ENCODE measurements around the gene STYXL2. TPM values are rescaled to one million over a fixed set of nuclear protein-coding genes. Genes with fewer than 3 reads are reported as not detected.

STYXL2 gene
- total RNA-seq, 2 donors from 2014 or later = 0.14 TPM; not detected in 1

GRCh38 chr1:167102906-167103573 lies 9.2 kb downstream of the STYXL2 start:
- DNase-seq (ENCODE audit: low spot score) = no peak
- intact Hi-C loops (cut with DNase I) = no loop called here

- intact Hi-C loops (cut with DNase I) = no loop called here
Observed at GRCh38 chr1:167104256-167104633, 10.4 kb downstream of the STYXL2 start.

GRCh38 chr1:167105271-167106118 lies 11.6 kb downstream of the STYXL2 start:
- intact Hi-C loops (cut with DNase I) = no loop called here
- DNase-seq (ENCODE audit: low spot score) = no peak

More at GRCh38 chr1:167104256-167104633, 10.4 kb downstream of the STYXL2 start:
- no peak for DNase-seq (ENCODE audit: low spot score)

GRCh38 chr1:167106119-167106461 lies 12.2 kb downstream of the STYXL2 start:
- intact Hi-C loops (cut with DNase I) = no loop called here
- no peak for DNase-seq (ENCODE audit: low spot score)

GRCh38 chr1:167107456-167107855 lies 13.6 kb downstream of the STYXL2 start:
- DNase-seq (ENCODE audit: low spot score) = no peak
- intact Hi-C loops (cut with DNase I) = no loop called here

- no peak for DNase-seq (ENCODE audit: low spot score)
- intact Hi-C loops (cut with DNase I) = no loop called here
Observed at GRCh38 chr1:167109125-167109524, 15.2 kb downstream of the STYXL2 start.

- intact Hi-C loops (cut with DNase I) = no loop called here
- DNase-seq (ENCODE audit: low spot score) = no peak
Observed at GRCh38 chr1:167110586-167110985, 16.7 kb downstream of the STYXL2 start.

- no peak for DNase-seq (ENCODE audit: low spot score)
- intact Hi-C loops (cut with DNase I) = no loop called here
Observed at GRCh38 chr1:167111868-167112709, 18.2 kb downstream of the STYXL2 start.

- intact Hi-C loops (cut with DNase I) = no loop called here
- DNase-seq (ENCODE audit: low spot score) = no peak
Observed at GRCh38 chr1:167114725-167115124, 20.9 kb downstream of the STYXL2 start.

GRCh38 chr1:167115655-167116054 lies 21.8 kb downstream of the STYXL2 start:
- no peak for DNase-seq (ENCODE audit: low spot score)
- intact Hi-C loops (cut with DNase I) = no loop called here

GRCh38 chr1:167116174-167116573 lies 22.3 kb downstream of the STYXL2 start:
- no peak for DNase-seq (ENCODE audit: low spot score)
- intact Hi-C loops (cut with DNase I) = no loop called here

- intact Hi-C loops (cut with DNase I) = no loop called here
- no peak for DNase-seq (ENCODE audit: low spot score)
Observed at GRCh38 chr1:167117225-167117624, 23.4 kb downstream of the STYXL2 start.

- DNase-seq (ENCODE audit: low spot score) = no peak
- intact Hi-C loops (cut with DNase I) = no loop called here
Observed at GRCh38 chr1:167118188-167118587, 24.3 kb downstream of the STYXL2 start.

GRCh38 chr1:167119696-167120095 lies 25.8 kb downstream of the STYXL2 start:
- no peak for DNase-seq (ENCODE audit: low spot score)
- intact Hi-C loops (cut with DNase I) = no loop called here

- DNase-seq (ENCODE audit: low spot score) = no peak
Observed at GRCh38 chr1:167120899-167121298, 27.0 kb downstream of the STYXL2 start.

GRCh38 chr1:167121375-167122120 lies 27.7 kb downstream of the STYXL2 start:
- intact Hi-C loops (cut with DNase I) = no loop called here
- DNase-seq (ENCODE audit: low spot score) = peak; percentile 82

More at GRCh38 chr1:167120899-167121298, 27.0 kb downstream of the STYXL2 start:
- intact Hi-C loops (cut with DNase I) = no loop called here

- no peak for DNase-seq (ENCODE audit: low spot score)
- intact Hi-C loops (cut with DNase I) = no loop called here
Observed at GRCh38 chr1:167122121-167122480, 28.2 kb downstream of the STYXL2 start.

- intact Hi-C loops (cut with DNase I) = no loop called here
- DNase-seq (ENCODE audit: low spot score) = no peak
Observed at GRCh38 chr1:167122568-167122967, 28.7 kb downstream of the STYXL2 start.

GRCh38 chr1:167126317-167126716 lies 32.4 kb downstream of the STYXL2 start:
- intact Hi-C loops (cut with DNase I) = no loop called here
- DNase-seq (ENCODE audit: low spot score) = no peak

All from posterior vena cava (tissue), 2 donors.